Esophagus squamous epithelium (tissue), 4 donors: ENCODE measurements around the gene DCUN1D2.

ENCODE experiments used
- POLR2A ChIP-seq, 4 donors: fragments of 450-650 bp; IDR thresholded peaks; one replicate each; pipeline ENCODE4 v1.6.1; 2017; ENCODE audit warnings: antibody characterized with exemption in 4 of 4, mild to moderate bottlenecking in 4 of 4, moderate library complexity in 3 of 4
- TF ChIP-seq, protein P1 (sequence below), 6 experiments: fragments of 450-650 bp in 4 of 6; fragments of 200-600 bp in 2 of 6; sonication (generic) in 2 of 6; IDR thresholded peaks; one replicate each; pipeline ENCODE4 v1.5.1; 2016 to 2019; ENCODE audit warnings: antibody characterized with exemption in 6 of 6, mild to moderate bottlenecking in 4 of 6, moderate library complexity in 4 of 6

DNA sequence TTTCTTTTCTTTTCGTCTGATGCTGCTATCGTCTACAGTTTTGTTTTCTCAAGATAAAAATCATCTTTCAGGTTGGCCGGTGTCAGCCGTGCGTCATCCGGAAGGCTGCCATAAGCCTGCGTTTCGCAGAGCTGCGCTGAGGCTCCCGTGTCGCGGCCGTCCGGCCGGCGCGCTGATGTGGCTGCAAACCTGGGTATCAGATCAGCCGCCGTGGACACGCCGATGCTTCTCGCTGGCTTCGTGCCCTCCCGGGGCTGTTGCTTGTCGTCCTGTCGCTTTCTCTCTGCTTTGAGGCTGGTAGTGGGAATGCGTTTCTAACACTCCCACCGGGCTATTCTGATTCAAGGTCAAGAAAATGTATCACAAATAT lies 48.2 kb upstream of the DCUN1D2 start:
- TF ChIP-seq, protein P1, sequence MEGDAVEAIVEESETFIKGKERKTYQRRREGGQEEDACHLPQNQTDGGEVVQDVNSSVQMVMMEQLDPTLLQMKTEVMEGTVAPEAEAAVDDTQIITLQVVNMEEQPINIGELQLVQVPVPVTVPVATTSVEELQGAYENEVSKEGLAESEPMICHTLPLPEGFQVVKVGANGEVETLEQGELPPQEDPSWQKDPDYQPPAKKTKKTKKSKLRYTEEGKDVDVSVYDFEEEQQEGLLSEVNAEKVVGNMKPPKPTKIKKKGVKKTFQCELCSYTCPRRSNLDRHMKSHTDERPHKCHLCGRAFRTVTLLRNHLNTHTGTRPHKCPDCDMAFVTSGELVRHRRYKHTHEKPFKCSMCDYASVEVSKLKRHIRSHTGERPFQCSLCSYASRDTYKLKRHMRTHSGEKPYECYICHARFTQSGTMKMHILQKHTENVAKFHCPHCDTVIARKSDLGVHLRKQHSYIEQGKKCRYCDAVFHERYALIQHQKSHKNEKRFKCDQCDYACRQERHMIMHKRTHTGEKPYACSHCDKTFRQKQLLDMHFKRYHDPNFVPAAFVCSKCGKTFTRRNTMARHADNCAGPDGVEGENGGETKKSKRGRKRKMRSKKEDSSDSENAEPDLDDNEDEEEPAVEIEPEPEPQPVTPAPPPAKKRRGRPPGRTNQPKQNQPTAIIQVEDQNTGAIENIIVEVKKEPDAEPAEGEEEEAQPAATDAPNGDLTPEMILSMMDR (IDR thresholded peaks at IDR 0.05): no peak
- TF ChIP-seq POLR2A (IDR thresholded peaks at IDR 0.05): no peak
